Endodermal cell (in vitro differentiated cells): Measurements from ENCODE around the gene FNDC1. TPM values are rescaled to one million over a fixed set of nuclear protein-coding genes. Genes with fewer than 3 reads are reported as not detected.

Experiments
- DNase-seq: peaks from one replicate; pipeline ENCODE4 v3.0.0-alpha.2; 2017
- H3K27ac ChIP-seq: 2 replicates; pipeline ENCODE4 v1.5.1; 2013; ENCODE audit warnings: mild to moderate bottlenecking, low read depth, low read length, moderate library complexity
- H3K27me3 ChIP-seq: 2 replicates; pipeline ENCODE4 v1.6.1; 2013; ENCODE audit warnings: mild to moderate bottlenecking, low read length, moderate library complexity; ENCODE audit not compliant: insufficient read depth, control insufficient read depth, poor library complexity, severe bottlenecking
- H3K36me3 ChIP-seq: 2 replicates; pipeline ENCODE4 v1.7.0; 2013; ENCODE audit warnings: mild to moderate bottlenecking, low read length, moderate library complexity; ENCODE audit not compliant: control insufficient read depth, insufficient read depth
- H3K4me1 ChIP-seq: one replicate; pipeline ENCODE4 v1.7.0; 2013; ENCODE audit warnings: low read length; ENCODE audit not compliant: control insufficient read depth, insufficient read depth
- H3K4me3 ChIP-seq: 2 replicates; pipeline ENCODE4 v1.5.1; 2013; ENCODE audit warnings: mild to moderate bottlenecking, low read length, moderate library complexity
- H3K9ac ChIP-seq: 2 replicates; pipeline ENCODE4 v1.6.1; 2013; ENCODE audit warnings: mild to moderate bottlenecking, low read length, moderate library complexity; ENCODE audit not compliant: poor library complexity, severe bottlenecking; ENCODE audit errors: extremely low read depth
- H3K9me3 ChIP-seq: 2 replicates; pipeline ENCODE4 v1.6.1; 2013; ENCODE audit warnings: mild to moderate bottlenecking, low read length, moderate library complexity; ENCODE audit not compliant: control insufficient read depth
- H3K27ac Mint-ChIP-seq: 2 replicates; pipeline ENCODE4 v1.8.0; 2020; ENCODE audit warnings: mixed read lengths
- H3K27me3 Mint-ChIP-seq: 2 replicates; pipeline ENCODE4 v1.8.0; 2021; ENCODE audit warnings: mild to moderate bottlenecking, mixed read lengths; ENCODE audit not compliant: insufficient read depth
- H3K36me3 Mint-ChIP-seq: 2 replicates; pipeline ENCODE4 v1.8.0; 2020; ENCODE audit warnings: low read depth, mixed read lengths
- H3K4me1 Mint-ChIP-seq: 2 replicates; pipeline ENCODE4 v1.8.0; 2020; ENCODE audit warnings: mixed read lengths
- H3K4me3 Mint-ChIP-seq: 2 replicates; pipeline ENCODE4 v1.8.0; 2020; ENCODE audit warnings: mild to moderate bottlenecking, moderate library complexity, mixed read lengths
- H3K9me3 Mint-ChIP-seq: 2 replicates; pipeline ENCODE4 v1.8.0; 2020; ENCODE audit warnings: mild to moderate bottlenecking, mixed read lengths
- CTCF ChIP-seq: fragments of 200-600 bp; sonication (generic); conservative IDR thresholded peaks from 2 replicates; pipeline ENCODE4 v1.5.0; 2021; ENCODE audit warnings: antibody characterized with exemption, mild to moderate bottlenecking
- WGBS, 2 experiments: methylation state at CpG; one replicate each; pipeline versions ENCODE4 v1.1.5 to v1.1.7; 2013; ENCODE audit warnings: missing lambda C conversion rate in 2 of 2, mixed read lengths in 1 of 2; ENCODE audit not compliant: insufficient coverage in 1 of 2, insufficient read length in 1 of 2; 5-methylcytosine and 5-hydroxymethylcytosine counted together
- total RNA-seq, 2 donors: library from RNA; stranded (reverse); fragmentation: NEBNext Ultra II Directional in 1 of 2; extraction: Animal tissue kit (Norgen Biotek cat#: 25700) in 1 of 2; gene quantifications; 2 replicates in 1 of 2; 3 replicates in 1 of 2; pipeline ENCODE4 v1.2.1, GENCODE V29; 2021

FNDC1 gene
- total RNA-seq, 2 donors from 2014 or later = 0.55 to 0.62 TPM

DNA sequence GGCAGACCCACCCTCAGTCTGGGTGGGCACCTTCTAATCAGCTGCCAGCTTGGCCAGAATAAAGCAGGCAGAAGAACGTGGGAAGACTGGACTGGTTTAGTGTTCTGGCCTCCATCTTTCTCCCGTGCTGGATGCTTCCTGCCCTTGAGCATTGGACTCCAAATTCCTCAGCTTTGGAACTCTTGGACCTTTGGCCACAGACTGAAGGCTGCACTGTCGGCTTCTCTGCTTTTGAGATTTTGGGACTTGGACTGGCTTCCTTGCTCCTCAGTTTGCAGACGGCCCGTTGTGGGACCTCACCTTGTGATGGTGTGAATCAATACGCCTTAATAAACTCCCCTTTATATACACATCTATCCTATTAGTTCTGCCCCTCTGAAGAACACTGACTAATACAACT is 20.6 kb upstream of the FNDC1 start:
- no peak overlapping the region for H3K4me3 ChIP-seq
- no peaks in the 10 kb centered on the region for H3K9me3 ChIP-seq
- Mint-ChIP-seq H3K4me1 (no peaks in the 10 kb centered on the region), H3K9me3 (no peaks in the 10 kb centered on the region), H3K36me3 (no peaks in the 10 kb centered on the region), H3K27ac (no peak overlapping the region), H3K4me3 (no peak overlapping the region), H3K27me3 (peaks cover 3% of the 10 kb centered on the region)
- DNase-seq = no peak
- no peak overlapping the region for H3K9ac ChIP-seq
- H3K4me1 ChIP-seq = no peaks in the 10 kb centered on the region
- no peak overlapping the region for H3K27ac ChIP-seq
- no peaks in the 10 kb centered on the region for H3K27me3 ChIP-seq
- 75 to 77% methylated on average over 6 of the region's 6 CpGs for WGBS, 2 experiments
- TF ChIP-seq CTCF = no peak
- H3K36me3 ChIP-seq = no peaks in the 10 kb centered on the region

GRCh38 chr6:159149641-159150040 is 19.6 kb upstream of the FNDC1 start:
- no peak for TF ChIP-seq CTCF
- DNase-seq = no peak
- H3K9me3 Mint-ChIP-seq = no peaks in the 10 kb centered on the region
- no peak overlapping the region for H3K4me3 ChIP-seq
- H3K27me3 ChIP-seq = no peaks in the 10 kb centered on the region
- H3K4me1 ChIP-seq = no peaks in the 10 kb centered on the region
- no peaks in the 10 kb centered on the region for H3K4me1 Mint-ChIP-seq
- H3K4me3 Mint-ChIP-seq = no peak overlapping the region
- no peaks in the 10 kb centered on the region for H3K36me3 Mint-ChIP-seq
- peaks cover 3% of the 10 kb centered on the region for H3K27me3 Mint-ChIP-seq
- no peak overlapping the region for H3K27ac ChIP-seq
- 82 to 92% methylated on average over 7 to 8 of the region's 8 CpGs for WGBS, 2 experiments
- no peaks in the 10 kb centered on the region for H3K36me3 ChIP-seq
- H3K27ac Mint-ChIP-seq = no peak overlapping the region
- no peak overlapping the region for H3K9ac ChIP-seq
- H3K9me3 ChIP-seq = no peaks in the 10 kb centered on the region

DNA sequence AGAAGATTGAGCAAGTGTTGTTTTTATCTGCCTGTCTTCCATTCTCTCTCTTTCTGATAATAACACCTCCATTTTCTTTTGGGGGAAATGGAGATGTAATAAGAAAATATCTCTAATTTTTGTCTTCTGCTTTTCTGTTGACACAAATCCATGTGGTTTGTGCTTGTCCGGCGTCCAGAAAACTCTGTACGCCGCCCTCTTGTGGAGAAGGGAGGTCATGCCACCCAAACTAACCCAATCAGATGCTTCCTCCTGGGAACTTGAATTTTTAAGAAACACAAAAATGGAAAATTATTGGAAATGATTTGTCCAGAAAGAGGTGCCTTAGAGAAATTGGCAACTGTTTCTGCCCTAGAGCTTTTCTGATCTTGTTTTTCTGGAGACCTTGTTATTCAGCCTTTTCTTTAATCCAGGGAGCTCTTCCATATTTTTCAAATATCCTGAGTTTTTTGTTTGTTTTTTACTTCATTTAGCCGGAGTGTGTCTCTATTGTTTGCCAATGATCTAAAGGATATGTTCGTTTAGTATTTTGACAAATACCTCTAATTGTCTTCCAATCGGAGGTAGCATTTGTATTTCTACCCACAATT is 17.8 kb upstream of the FNDC1 start:
- peak; percentile 94 for TF ChIP-seq CTCF
- Mint-ChIP-seq H3K4me3 (no peak overlapping the region), H3K36me3 (no peaks in the 10 kb centered on the region), H3K9me3 (peaks cover 15% of the 10 kb centered on the region), H3K4me1 (no peaks in the 10 kb centered on the region), H3K27me3 (peaks cover 3% of the 10 kb centered on the region), H3K27ac (no peak overlapping the region)
- Histone ChIP-seq H3K36me3 (no peaks in the 10 kb centered on the region), H3K9ac (no peak overlapping the region), H3K27ac (no peak overlapping the region), H3K9me3 (peaks cover 13% of the 10 kb centered on the region), H3K4me1 (no peaks in the 10 kb centered on the region), H3K4me3 (no peak overlapping the region), H3K27me3 (no peaks in the 10 kb centered on the region)
- 34% methylated on average over 7 of the region's 7 CpGs; no CpG with 5 or more reads in 1 of the 2 experiments for WGBS, 2 experiments
- DNase-seq = peak; percentile 77
